ENCODE measurements around the gene ZC3H18. TPM values are rescaled to one million over a fixed set of nuclear protein-coding genes. Genes with fewer than 3 reads are reported as not detected.
A peak's percentile ranks its signal among the peaks of the same experiment; 100 is the strongest.

The ZC3H18 gene
- total RNA-seq, 1 donor from 2014 or later: 49.3 TPM

DNA sequence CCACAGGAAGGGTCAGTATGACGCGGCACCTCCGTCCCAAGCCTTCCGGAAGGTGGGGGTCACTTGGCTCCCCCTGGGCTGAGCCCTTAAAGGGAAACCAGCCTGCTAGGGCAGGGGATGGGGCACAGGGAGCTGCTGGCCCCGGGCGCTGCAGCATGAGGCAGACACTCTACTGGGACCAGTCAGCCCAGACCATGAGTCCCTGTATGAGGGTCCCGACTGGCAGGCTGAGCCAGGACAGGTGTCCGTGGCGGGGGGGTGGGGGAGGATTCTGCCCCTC is 43.4 kb upstream of the ZC3H18 start:
- Mint-ChIP-seq H3K4me1 (ENCODE audit: unreplicated experiment) (peaks cover 8% of the 10 kb centered on the region), H3K27ac (ENCODE audit: unreplicated experiment) (no peak overlapping the region), H3K9me3 (ENCODE audit: unreplicated experiment) (no peaks in the 10 kb centered on the region), H3K4me3 (ENCODE audit: unreplicated experiment) (no peak overlapping the region), H3K27me3 (ENCODE audit: unreplicated experiment) (peaks cover 13% of the 10 kb centered on the region), H3K36me3 (ENCODE audit: low read depth, unreplicated experiment) (peaks cover 8% of the 10 kb centered on the region)
- TF ChIP-seq, protein P1, sequence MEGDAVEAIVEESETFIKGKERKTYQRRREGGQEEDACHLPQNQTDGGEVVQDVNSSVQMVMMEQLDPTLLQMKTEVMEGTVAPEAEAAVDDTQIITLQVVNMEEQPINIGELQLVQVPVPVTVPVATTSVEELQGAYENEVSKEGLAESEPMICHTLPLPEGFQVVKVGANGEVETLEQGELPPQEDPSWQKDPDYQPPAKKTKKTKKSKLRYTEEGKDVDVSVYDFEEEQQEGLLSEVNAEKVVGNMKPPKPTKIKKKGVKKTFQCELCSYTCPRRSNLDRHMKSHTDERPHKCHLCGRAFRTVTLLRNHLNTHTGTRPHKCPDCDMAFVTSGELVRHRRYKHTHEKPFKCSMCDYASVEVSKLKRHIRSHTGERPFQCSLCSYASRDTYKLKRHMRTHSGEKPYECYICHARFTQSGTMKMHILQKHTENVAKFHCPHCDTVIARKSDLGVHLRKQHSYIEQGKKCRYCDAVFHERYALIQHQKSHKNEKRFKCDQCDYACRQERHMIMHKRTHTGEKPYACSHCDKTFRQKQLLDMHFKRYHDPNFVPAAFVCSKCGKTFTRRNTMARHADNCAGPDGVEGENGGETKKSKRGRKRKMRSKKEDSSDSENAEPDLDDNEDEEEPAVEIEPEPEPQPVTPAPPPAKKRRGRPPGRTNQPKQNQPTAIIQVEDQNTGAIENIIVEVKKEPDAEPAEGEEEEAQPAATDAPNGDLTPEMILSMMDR (IDR thresholded peaks at IDR 0.05; ENCODE audit: unreplicated experiment): no peak
- DNase-seq (ENCODE audit: low spot score): no peak

DNA sequence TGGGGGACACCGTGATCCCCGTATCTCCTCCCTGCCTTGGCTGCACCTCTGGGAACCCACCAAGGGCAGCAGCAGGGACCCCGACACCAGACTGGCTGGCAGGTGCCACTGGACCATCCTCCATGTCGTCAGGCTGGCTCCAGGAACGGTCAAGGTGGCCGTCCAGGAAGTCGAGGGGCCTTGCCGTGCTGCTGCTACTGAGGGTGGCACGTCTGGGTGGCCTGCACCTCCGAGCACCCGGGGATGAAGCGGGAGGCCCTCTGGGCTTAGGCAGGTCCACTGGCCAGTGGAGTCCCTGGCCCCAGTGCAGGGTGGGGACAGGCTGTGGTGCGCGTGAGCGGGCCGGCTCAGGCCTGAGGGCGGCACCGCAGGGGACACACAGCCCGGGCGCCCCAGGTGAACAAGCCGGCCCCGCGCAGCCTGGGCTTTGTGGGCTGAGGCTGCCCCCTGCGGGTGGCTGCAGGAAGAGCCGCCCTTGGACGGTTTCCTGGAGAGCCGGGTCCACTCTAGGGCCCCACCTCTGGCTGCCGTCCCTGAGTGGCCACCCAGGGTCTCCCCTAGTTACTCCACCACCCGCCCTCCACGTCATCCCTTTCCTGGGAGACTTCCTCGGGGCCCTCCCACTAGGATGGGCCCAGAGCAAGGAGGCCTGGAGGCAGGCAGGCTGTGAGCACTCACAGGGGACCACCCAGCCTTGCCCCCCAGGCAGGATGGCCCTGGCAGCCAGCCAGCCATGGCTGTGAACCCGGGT is 42.8 kb upstream of the ZC3H18 start:
- peak; percentile 85 for DNase-seq (ENCODE audit: low spot score)
- H3K36me3 Mint-ChIP-seq (ENCODE audit: low read depth, unreplicated experiment): peaks cover 8% of the 10 kb centered on the region
- H3K4me1 Mint-ChIP-seq (ENCODE audit: unreplicated experiment): peaks cover 8% of the 10 kb centered on the region
- peaks cover 12% of the 10 kb centered on the region for H3K27me3 Mint-ChIP-seq (ENCODE audit: unreplicated experiment)
- no peak overlapping the region for H3K4me3 Mint-ChIP-seq (ENCODE audit: unreplicated experiment)
- H3K27ac Mint-ChIP-seq (ENCODE audit: unreplicated experiment): no peak overlapping the region
- no peaks in the 10 kb centered on the region for H3K9me3 Mint-ChIP-seq (ENCODE audit: unreplicated experiment)
- TF ChIP-seq, protein P1 (IDR thresholded peaks at IDR 0.05; ENCODE audit: unreplicated experiment): peak; percentile 72

DNA sequence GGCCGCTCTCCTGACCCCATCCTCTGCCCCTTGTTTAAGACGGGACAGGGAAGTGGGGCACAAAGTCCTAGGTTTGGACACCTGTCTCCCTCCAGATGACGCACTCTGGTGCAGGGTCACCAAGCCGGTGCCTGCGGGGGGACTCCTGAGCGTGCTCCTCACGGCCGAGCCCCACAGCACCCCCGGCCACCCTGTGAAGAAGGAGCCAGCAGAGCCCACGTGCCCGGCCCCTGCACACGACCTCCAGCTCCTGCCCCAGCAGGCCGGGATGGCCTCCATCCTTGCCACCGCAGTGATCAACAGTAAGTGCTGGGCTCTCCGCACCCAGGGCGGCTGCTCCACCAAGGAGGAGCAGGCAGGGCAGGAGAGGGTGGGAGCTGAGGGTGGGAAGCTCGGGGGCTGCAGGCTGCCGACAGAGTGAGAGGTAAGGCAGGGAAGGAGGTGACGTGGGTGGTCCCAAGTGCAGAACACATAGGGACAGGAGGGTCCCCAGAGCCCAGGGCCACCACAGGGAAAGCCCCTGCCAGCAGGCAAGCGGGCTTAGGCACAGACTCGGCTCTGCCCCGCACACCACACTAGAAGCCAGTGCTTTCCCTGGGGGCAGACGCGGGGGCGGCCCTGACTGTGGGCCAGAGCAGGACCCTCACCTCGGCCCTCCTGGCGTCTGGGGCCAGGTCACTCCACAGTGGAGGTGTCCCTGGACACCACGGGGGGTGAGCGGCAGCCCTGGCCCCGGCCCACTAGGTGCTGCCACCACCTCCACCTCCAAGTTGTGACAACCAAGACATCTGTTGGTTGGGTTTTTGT is 42.1 kb upstream of the ZC3H18 start:
- peaks cover 8% of the 10 kb centered on the region for H3K36me3 Mint-ChIP-seq (ENCODE audit: low read depth, unreplicated experiment)
- no peak for DNase-seq (ENCODE audit: low spot score)
- peaks cover 10% of the 10 kb centered on the region for H3K27me3 Mint-ChIP-seq (ENCODE audit: unreplicated experiment)
- no peaks in the 10 kb centered on the region for H3K9me3 Mint-ChIP-seq (ENCODE audit: unreplicated experiment)
- H3K4me1 Mint-ChIP-seq (ENCODE audit: unreplicated experiment): peaks cover 8% of the 10 kb centered on the region
- no peak overlapping the region for H3K4me3 Mint-ChIP-seq (ENCODE audit: unreplicated experiment)
- no peak overlapping the region for H3K27ac Mint-ChIP-seq (ENCODE audit: unreplicated experiment)
- TF ChIP-seq, protein P1 (IDR thresholded peaks at IDR 0.05; ENCODE audit: unreplicated experiment): no peak

DNA sequence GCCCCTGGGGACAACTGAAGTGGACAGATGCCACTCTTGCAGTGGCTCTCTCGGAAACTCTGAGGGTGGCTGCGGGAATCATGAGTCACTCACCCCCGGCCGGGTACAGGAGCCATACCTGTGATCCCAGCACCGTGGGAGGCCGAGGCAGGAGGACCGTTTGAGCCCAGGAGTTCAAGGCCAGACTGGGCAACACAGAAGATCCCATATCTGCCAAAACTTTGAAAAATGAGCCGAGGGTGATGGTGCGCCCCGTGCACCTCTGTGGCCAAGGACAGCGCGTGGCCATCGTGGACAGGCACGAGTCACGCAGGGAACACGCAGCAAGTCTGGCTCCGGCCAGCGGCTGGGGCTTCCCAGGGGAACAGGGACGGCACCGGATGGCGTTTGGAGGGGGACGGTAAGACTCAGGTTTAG is 41.3 kb upstream of the ZC3H18 start:
- DNase-seq (ENCODE audit: low spot score): no peak
- TF ChIP-seq, protein P1 (IDR thresholded peaks at IDR 0.05; ENCODE audit: unreplicated experiment): no peak
- Mint-ChIP-seq H3K27me3 (ENCODE audit: unreplicated experiment) (peaks cover 10% of the 10 kb centered on the region), H3K36me3 (ENCODE audit: low read depth, unreplicated experiment) (peaks cover 8% of the 10 kb centered on the region), H3K9me3 (ENCODE audit: unreplicated experiment) (no peaks in the 10 kb centered on the region), H3K27ac (ENCODE audit: unreplicated experiment) (peak overlapping the region; percentile 11), H3K4me1 (ENCODE audit: unreplicated experiment) (peaks cover 8% of the 10 kb centered on the region), H3K4me3 (ENCODE audit: unreplicated experiment) (no peak overlapping the region)

DNA sequence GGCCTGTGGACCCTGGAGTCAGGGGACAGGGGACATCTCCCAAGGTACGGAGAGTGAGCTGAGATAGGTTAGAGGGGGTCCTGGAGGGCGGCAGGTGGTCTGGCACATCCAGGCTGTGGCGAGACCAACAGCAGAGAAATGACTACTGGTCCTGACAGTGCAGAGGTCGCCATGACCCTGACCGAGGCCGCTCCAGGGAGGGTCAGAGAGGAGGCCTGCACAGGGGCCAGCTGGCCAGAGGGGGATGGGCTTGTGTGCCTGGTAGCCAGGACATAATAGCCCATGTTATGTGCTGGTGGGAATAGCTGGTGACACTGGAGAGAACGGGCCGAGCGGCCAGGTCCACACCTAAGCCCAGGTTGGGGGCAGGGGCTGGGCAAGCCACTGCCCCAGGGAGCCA is 40.6 kb upstream of the ZC3H18 start:
- Mint-ChIP-seq H3K4me1 (ENCODE audit: unreplicated experiment) (peaks cover 8% of the 10 kb centered on the region), H3K9me3 (ENCODE audit: unreplicated experiment) (no peaks in the 10 kb centered on the region), H3K4me3 (ENCODE audit: unreplicated experiment) (no peak overlapping the region), H3K27ac (ENCODE audit: unreplicated experiment) (peak overlapping the region; percentile 11), H3K36me3 (ENCODE audit: low read depth, unreplicated experiment) (peaks cover 8% of the 10 kb centered on the region), H3K27me3 (ENCODE audit: unreplicated experiment) (peaks cover 10% of the 10 kb centered on the region)
- DNase-seq (ENCODE audit: low spot score): no peak
- TF ChIP-seq, protein P1 (IDR thresholded peaks at IDR 0.05; ENCODE audit: unreplicated experiment): no peak

All from endothelial cell (in vitro differentiated cells).